ENCODE measurements around the gene CHAF1A.

Gene CHAF1A, protein sequence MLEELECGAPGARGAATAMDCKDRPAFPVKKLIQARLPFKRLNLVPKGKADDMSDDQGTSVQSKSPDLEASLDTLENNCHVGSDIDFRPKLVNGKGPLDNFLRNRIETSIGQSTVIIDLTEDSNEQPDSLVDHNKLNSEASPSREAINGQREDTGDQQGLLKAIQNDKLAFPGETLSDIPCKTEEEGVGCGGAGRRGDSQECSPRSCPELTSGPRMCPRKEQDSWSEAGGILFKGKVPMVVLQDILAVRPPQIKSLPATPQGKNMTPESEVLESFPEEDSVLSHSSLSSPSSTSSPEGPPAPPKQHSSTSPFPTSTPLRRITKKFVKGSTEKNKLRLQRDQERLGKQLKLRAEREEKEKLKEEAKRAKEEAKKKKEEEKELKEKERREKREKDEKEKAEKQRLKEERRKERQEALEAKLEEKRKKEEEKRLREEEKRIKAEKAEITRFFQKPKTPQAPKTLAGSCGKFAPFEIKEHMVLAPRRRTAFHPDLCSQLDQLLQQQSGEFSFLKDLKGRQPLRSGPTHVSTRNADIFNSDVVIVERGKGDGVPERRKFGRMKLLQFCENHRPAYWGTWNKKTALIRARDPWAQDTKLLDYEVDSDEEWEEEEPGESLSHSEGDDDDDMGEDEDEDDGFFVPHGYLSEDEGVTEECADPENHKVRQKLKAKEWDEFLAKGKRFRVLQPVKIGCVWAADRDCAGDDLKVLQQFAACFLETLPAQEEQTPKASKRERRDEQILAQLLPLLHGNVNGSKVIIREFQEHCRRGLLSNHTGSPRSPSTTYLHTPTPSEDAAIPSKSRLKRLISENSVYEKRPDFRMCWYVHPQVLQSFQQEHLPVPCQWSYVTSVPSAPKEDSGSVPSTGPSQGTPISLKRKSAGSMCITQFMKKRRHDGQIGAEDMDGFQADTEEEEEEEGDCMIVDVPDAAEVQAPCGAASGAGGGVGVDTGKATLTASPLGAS

GRCh38 chr19:4402171-4403004 lies at the start of gene CHAF1A:
Gene CHAF1A, plus strand, starts transcription at chr19:4402640. Its CDS starts 123 bp downstream, at chr19:4402763.
- DNase-seq (ENCODE audit: low read depth in 3 of 3) = peak; percentile 98 to 99 (median 99)

DNA sequence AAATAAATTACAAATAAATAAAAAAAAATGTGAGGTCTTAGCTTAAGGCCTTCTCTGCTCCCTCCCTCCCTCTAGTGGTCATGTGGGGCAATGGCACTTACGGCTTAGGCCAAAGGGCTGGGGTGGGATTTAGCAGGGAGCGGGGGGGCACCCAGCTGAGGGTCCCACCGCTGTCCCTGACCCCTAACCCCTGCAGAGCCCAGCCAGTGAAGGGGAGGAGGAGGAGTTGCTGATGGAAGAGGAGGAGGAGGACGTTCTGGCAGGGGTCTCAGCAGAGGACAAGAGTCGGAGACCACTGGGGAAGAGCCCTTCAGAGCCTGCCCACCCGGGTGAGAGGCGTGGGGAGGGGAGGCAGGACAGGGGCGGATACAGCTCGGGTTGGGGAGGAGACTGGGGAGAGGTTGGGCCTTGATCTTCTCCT lies 49.7 kb upstream of the CHAF1A start:
- DNase-seq (ENCODE audit: low read depth in 3 of 3) = peak in 2 of 3 experiments; percentile 49 to 57

- no peak for DNase-seq (ENCODE audit: low read depth in 3 of 3)
Measured at GRCh38 chr19:4354282-4354681, 48.2 kb upstream of the CHAF1A start.

DNA sequence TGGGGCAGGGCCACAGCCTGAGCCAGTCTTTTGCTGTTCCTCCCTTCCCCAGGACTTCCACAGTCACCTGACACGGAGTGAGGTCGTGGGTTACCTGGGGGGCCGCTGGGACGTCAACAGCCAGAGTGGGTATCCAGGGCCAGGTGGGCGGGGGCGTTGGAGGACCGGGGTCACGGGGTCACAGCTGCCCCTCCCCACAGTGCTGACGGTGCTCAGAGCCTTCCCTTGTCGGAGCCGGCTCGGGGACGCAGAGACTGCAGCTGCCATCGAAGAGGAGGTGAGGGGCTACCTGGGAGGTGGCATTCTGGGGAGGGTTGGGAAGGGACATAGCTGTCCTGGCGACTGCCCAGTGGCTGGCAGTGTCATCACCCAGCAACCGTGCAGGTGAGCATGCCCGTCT lies 47.5 kb upstream of the CHAF1A start:
- DNase-seq (ENCODE audit: low read depth in 3 of 3) = no peak

- DNase-seq (ENCODE audit: low read depth in 3 of 3) = no peak
Measured at GRCh38 chr19:4357095-4357797, 45.2 kb upstream of the CHAF1A start.

DNA sequence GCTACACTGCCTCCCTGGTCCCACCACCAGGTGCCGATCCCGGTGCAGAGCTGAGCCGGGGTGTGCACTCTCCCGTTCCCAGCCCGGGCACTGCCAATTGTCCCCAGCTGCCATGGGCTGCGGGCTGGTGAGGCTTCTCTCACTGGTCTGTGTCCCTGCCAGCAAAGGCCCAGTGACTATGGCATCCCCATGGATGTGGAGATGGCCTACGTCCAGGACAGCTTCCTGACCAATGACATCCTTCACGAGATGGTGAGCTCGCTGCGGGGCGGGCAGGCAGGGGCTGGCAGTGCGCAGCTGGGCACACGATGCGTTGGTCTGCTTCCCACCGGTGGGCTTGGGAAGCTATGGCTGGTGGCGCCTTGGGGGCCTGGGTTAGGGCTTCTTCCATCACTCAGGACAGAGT lies 44.5 kb upstream of the CHAF1A start:
- DNase-seq (ENCODE audit: low read depth in 3 of 3) = no peak

DNA sequence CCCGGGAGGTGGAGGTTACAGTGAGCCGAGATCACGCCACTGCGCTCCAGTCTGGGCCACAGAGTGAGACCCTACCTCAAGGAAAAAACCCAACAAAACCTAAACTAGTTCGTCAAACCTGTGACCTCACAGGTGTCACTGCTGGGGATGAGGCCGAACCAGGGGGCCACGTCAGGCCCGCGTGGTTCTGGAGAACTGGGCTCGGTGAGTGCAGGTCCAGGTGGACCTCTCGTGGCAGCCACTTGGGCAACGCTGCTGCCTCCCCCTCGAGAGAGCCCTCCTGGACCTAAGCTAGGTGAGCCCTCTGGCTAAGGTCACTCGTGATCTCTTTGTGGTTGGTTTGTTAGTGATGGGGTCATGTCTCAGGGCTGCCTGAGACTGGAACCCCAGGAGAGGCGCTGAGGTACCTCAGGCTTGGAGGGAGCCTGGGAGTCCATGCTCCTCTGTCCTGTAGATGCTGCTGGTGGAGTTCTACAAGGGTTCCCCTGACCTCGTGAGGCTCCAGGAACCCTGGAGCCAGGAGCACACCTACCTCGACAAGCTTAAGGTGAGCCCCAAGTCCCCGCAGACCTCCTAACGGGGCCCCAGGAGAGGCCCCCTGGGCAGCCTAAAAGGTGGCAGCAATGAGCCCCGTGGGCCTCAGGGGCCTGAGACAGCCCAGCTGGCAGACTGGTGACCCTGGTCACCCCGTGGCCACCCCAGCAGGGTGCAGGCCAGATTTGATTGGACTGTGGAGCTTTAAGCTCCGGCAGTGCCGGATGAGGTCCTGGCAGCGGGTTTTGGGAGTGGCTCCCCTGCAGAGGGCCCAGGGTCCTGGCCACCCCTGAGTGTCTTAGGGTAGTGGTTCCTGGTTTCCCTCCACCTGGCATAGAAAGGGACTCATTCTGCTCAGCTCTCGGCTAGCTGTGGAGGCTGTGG lies 43.5 kb upstream of the CHAF1A start:
- no peak for DNase-seq (ENCODE audit: low read depth in 3 of 3)

DNA sequence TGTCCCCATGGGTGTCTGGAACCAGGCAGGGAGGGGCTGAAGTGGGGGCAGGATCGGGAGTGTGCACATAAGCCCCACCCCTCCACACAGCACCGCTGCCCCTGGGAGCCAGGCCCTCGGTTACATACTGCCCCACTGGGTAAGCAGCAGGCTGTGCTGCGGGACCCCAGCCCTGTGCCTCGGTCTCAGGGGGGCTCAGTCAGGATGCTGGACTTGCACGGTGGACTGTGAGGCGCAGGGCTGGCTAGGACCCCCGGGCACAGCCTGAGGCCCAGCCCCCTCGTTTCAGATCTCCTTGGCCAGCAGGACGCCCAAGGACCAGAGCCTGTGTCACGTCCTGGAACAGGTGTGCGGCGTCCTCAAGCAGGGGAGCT lies 42.8 kb upstream of the CHAF1A start:
- DNase-seq (ENCODE audit: low read depth in 3 of 3) = no peak

GRCh38 chr19:4360081-4360569 lies 42.3 kb upstream of the CHAF1A start:
- no peak for DNase-seq (ENCODE audit: low read depth in 3 of 3)

- DNase-seq (ENCODE audit: low read depth in 3 of 3) = no peak
Measured at GRCh38 chr19:4360641-4361151, 41.7 kb upstream of the CHAF1A start.

DNA sequence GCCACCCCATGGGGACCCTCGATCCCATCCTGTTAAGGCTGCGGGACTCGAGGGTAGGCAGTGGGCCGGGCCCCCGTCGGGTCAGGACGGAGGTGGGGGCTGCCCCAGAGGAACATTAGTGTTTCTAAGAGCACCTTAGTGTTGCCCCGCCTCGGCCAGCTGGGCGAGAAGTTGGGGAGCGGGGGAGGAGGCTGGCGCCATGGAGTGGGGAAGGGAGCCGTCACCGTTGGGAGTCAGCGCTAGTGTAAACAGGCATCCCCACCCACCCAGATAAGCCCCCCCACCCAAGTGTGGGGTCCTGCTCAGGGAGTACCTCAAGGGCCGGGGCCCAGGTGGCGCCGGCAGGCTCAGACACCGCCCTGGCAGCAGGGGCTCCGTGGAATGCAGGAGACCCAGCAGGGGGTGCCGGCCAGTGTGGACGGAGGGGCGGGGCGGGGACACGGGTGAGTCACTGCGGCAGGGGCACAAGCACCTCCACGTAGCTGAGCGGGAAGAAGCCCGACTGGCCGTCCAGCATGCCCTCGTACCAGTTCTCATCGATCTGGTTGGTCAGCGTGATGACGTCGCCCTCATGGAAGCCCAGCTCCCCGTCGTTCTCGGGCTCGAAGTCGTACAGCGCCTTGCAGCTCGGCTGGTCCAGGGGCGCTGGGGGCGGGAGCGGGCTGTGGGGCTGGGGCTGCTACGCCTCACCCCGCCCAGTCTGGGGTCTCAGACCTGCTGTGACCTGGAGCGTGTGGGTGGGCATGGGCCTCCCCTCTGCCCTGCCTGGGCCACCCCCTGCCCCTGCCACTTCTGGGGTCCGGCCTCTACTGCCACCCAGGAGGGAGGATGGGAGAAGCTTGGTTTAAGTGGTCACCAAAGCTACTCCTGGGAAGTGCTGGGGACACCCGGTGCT lies 41.0 kb upstream of the CHAF1A start:
- DNase-seq (ENCODE audit: low read depth in 3 of 3) = no peak

GRCh38 chr19:4362101-4362828 lies 40.2 kb upstream of the CHAF1A start:
- no peak for DNase-seq (ENCODE audit: low read depth in 3 of 3)

- no peak for DNase-seq (ENCODE audit: low read depth in 3 of 3)
Measured at GRCh38 chr19:4362831-4363545, 39.5 kb upstream of the CHAF1A start.

DNA sequence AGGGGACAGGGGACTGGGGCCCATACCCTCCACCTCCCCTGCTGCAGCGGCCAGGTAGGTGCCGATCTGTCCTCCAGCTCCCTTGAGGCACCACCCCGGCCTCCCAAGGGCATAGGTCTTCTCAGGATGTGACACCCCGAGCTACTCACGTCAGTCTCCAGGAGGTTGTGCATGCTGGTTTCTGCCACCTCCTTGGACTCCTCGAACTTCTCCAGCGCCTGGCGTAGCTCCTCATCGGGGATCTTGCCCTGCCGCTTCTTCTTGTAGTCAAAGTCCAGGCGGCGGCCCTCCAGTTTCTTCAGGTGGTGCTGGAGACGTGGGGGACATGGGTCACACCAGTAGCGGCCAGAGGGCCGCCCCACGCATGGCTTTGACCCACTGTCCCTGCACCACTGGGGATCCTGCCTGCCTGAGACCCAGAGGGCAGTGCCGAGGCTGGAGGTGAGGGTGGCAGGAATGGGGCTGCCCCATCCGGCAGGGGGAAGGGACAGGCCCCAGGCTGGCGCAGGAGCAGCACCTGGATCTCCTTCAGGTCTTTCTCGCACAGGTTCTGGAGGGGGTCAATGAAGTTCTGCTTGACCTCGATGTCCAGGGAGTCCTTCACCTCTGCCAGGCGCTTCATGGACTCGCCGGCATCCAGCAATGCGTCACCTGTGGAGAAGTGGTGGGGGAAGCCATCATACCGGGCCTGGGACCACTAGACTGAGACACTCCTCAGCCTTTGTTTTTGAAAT lies 38.7 kb upstream of the CHAF1A start:
- DNase-seq (ENCODE audit: low read depth in 3 of 3) = no peak

- no peak for DNase-seq (ENCODE audit: low read depth in 3 of 3)
Measured at GRCh38 chr19:4365341-4365740, 37.1 kb upstream of the CHAF1A start.

All from stimulated activated CD4-positive, alpha-beta T cell treated with anti-CD3 and anti-CD28 coated beads, TNF-alpha, amount 100 ng/mL, for 24 hours (primary cell).